A549 (cell line): ENCODE results near the gene PRTG. TPM values are rescaled to one million over a fixed set of nuclear protein-coding genes. Genes with fewer than 3 reads are reported as not detected.

Experiments used
- EP300 ChIP-seq, 2 experiments: fragments of >200 bp; sonication (Bioruptor Twin); formaldehyde crosslinking; IDR thresholded peaks; 2 replicates in 1 of 2; 3 replicates in 1 of 2; pipeline ENCODE4 v1.6.1; 2016 to 2017
- ESRRA ChIP-seq: fragments of 150-350 bp; IDR thresholded peaks from 2 replicates; pipeline ENCODE4 v1.6.1; 2014; ENCODE audit warnings: mild to moderate bottlenecking, low read length, borderline replicate concordance
- FOSB ChIP-seq: fragments of 250-450 bp; sonication (Bioruptor Pico); IDR thresholded peaks from 2 replicates; pipeline ENCODE4 v1.5.0; 2020; ENCODE audit warnings: mild to moderate bottlenecking, moderate library complexity
- GATA3 ChIP-seq: IDR thresholded peaks from 2 replicates; pipeline ENCODE4 v1.6.1; 2012; ENCODE audit warnings: borderline replicate concordance
- HDAC2 ChIP-seq: fragments of 200-600 bp; sonication (generic); IDR thresholded peaks from 2 replicates; pipeline ENCODE4 v1.6.1; 2016
- HOXB5 ChIP-seq: fragments of 250-450 bp; sonication (Bioruptor Pico); IDR thresholded peaks from 2 replicates; pipeline ENCODE4 v1.5.0; 2020; ENCODE audit warnings: mild to moderate bottlenecking, moderate library complexity
- JUN ChIP-seq, 2 experiments: fragments of >200 bp; sonication (Bioruptor Twin); formaldehyde crosslinking; IDR thresholded peaks; 2 replicates in 1 of 2; 3 replicates in 1 of 2; pipeline ENCODE4 v1.6.1; 2016 to 2017
- JUNB ChIP-seq: fragments of >200 bp; sonication (Bioruptor Twin); formaldehyde crosslinking; IDR thresholded peaks from 2 replicates; pipeline ENCODE4 v1.6.1; 2016
- KDM5A ChIP-seq: fragments of 200-600 bp; sonication (generic); IDR thresholded peaks from 2 replicates; pipeline ENCODE4 v1.6.1; 2016; ENCODE audit warnings: antibody characterized with exemption, mild to moderate bottlenecking
- MAZ ChIP-seq: fragments of 150-350 bp; IDR thresholded peaks from 2 replicates; pipeline ENCODE4 v1.6.1; 2014; ENCODE audit warnings: antibody characterized with exemption, low read depth, low read length, borderline replicate concordance
- NFE2L2 ChIP-seq: fragments of 150-350 bp; conservative IDR thresholded peaks from 2 replicates; pipeline ENCODE4 v1.6.1; 2014; ENCODE audit warnings: low read length
- NPAS2 ChIP-seq: fragments of 250-450 bp; sonication (Bioruptor Pico); IDR thresholded peaks from 2 replicates; pipeline ENCODE4 v1.8.0; 2022; ENCODE audit warnings: mild to moderate bottlenecking, moderate library complexity, borderline replicate concordance
- PHF8 ChIP-seq: fragments of 200-600 bp; sonication (generic); IDR thresholded peaks from 2 replicates; pipeline ENCODE4 v1.6.1; 2016; ENCODE audit warnings: low read depth, mild to moderate bottlenecking, antibody characterized with exemption, moderate library complexity, borderline replicate concordance
- POLR2AphosphoS2 ChIP-seq: conservative IDR thresholded peaks from 2 replicates; pipeline ENCODE4 v1.6.1; 2012; ENCODE audit warnings: low read length, improper control_type of control experiment, inconsistent platforms
- RARB ChIP-seq: fragments of 250-450 bp; sonication (Bioruptor Pico); IDR thresholded peaks from 2 replicates; pipeline ENCODE4 v1.8.0; 2021; ENCODE audit warnings: mild to moderate bottlenecking, moderate library complexity
- RCOR1 ChIP-seq: fragments of 150-350 bp; IDR thresholded peaks from 2 replicates; pipeline ENCODE4 v1.6.1; 2014; ENCODE audit warnings: antibody characterized with exemption, low read length, low read depth
- RNF2 ChIP-seq: fragments of 200-600 bp; sonication (generic); IDR thresholded peaks from 2 replicates; pipeline ENCODE4 v1.6.1; 2016; ENCODE audit warnings: low read depth, mild to moderate bottlenecking, antibody characterized with exemption, moderate library complexity, borderline replicate concordance
- SREBF2 ChIP-seq: fragments of 450-650 bp; IDR thresholded peaks from 2 replicates; pipeline ENCODE4 v1.6.1; 2014; ENCODE audit warnings: mild to moderate bottlenecking, moderate library complexity
- TFCP2L1 ChIP-seq: fragments of 250-450 bp; sonication (Bioruptor Pico); IDR thresholded peaks from 2 replicates; pipeline ENCODE4 v1.5.0; 2021; ENCODE audit warnings: mild to moderate bottlenecking
- ZC3H11A ChIP-seq: fragments of 450-650 bp; IDR thresholded peaks from 2 replicates; pipeline ENCODE4 v1.6.1; 2014; ENCODE audit warnings: antibody characterized with exemption, mild to moderate bottlenecking
- ZNF302 ChIP-seq: fragments of 250-450 bp; sonication (Bioruptor Pico); IDR thresholded peaks from 2 replicates; pipeline ENCODE4 v1.9.0; 2021; ENCODE audit warnings: inconsistent platforms, mild to moderate bottlenecking, moderate library complexity
- polyA plus RNA-seq, 4 experiments: library from polyadenylated mRNA; depleted of rRNA in 3 of 4; stranded (reverse); fragments of >200 nt; fragmentation: RNase III in 1 of 4; extraction: RNeasy Plus Mini Kit Qiagen cat#74134 plus additional on column Dnase treatment in 1 of 4; gene quantifications; 2 replicates in 3 of 4; 3 replicates in 1 of 4; pipeline ENCODE4 v1.2.3, GENCODE V29; 2011 to 2017
- TF ChIP-seq, protein P1 (sequence below): fragments of 200-600 bp; sonication (generic); IDR thresholded peaks from 2 replicates; pipeline ENCODE4 v1.6.1; 2016; ENCODE audit warnings: antibody characterized with exemption, mild to moderate bottlenecking, moderate library complexity
- TF ChIP-seq, protein P2 (sequence below): IDR thresholded peaks from 2 replicates; pipeline ENCODE4 v1.6.1; 2012; ENCODE audit warnings: low read depth, borderline replicate concordance
- TF ChIP-seq, protein P3 (sequence below): fragments of 250-450 bp; sonication (Bioruptor Pico); IDR thresholded peaks from 2 replicates; pipeline ENCODE4 v1.5.0; 2021; ENCODE audit warnings: mild to moderate bottlenecking, moderate library complexity, borderline replicate concordance
- TF ChIP-seq, protein P4 (sequence below): fragments of >200 bp; sonication (Bioruptor Twin); formaldehyde crosslinking; IDR thresholded peaks from 3 replicates; pipeline ENCODE4 v1.6.1; 2016
- TF ChIP-seq, protein P5 (sequence below): fragments of >200 bp; sonication (Bioruptor Twin); formaldehyde crosslinking; IDR thresholded peaks from 3 replicates; pipeline ENCODE4 v1.5.1; 2016
- TF ChIP-seq, protein P6 (sequence below): fragments of 450-650 bp; IDR thresholded peaks from 2 replicates; pipeline ENCODE4 v1.6.1; 2014; ENCODE audit warnings: antibody characterized with exemption

The PRTG gene
- polyA plus RNA-seq, 2 of the 4 experiments (the other 2 are of a cell fraction) = 5.5 to 10.7 TPM

DNA sequence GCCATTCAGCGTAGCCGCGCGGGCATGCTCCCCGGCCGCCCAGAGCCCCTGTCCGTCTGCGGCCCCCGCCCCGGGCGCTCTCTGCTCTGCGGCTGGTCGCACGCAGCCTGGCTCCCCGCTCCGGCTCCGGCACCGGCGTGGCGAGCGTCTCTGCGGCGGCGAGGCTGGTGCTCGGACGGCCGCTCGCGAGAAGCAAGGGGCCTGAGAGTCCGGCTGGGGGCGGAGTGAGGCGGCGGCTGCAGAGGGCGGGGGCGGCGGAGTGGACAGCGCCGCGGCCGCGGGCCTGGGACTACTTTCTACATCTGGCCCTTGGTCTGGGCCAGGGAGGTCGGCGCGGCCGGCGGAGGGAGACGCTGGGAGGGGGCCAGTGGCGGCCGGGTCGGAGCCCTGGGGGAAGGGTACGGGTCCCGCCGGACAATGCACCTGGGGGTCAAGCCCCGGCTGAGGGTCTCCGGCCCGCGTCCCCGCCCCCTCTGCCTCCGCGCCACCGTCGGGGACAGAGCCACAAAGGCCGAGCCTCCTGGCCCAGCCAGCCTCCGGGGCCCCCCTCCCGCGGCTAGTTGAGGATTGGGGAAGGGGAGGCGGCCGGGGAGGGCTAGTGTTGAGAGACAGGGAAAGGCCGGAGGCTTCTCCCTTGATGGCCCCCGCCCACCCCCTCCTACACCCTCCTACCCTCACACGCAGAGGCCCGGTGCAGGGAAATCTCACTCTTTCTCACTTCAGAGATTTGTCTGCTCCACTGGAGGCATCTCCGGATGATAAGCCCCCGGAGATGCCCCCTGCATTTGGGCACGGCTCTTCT is at the start of gene PRTG (continued):
- TF ChIP-seq, protein P1, sequence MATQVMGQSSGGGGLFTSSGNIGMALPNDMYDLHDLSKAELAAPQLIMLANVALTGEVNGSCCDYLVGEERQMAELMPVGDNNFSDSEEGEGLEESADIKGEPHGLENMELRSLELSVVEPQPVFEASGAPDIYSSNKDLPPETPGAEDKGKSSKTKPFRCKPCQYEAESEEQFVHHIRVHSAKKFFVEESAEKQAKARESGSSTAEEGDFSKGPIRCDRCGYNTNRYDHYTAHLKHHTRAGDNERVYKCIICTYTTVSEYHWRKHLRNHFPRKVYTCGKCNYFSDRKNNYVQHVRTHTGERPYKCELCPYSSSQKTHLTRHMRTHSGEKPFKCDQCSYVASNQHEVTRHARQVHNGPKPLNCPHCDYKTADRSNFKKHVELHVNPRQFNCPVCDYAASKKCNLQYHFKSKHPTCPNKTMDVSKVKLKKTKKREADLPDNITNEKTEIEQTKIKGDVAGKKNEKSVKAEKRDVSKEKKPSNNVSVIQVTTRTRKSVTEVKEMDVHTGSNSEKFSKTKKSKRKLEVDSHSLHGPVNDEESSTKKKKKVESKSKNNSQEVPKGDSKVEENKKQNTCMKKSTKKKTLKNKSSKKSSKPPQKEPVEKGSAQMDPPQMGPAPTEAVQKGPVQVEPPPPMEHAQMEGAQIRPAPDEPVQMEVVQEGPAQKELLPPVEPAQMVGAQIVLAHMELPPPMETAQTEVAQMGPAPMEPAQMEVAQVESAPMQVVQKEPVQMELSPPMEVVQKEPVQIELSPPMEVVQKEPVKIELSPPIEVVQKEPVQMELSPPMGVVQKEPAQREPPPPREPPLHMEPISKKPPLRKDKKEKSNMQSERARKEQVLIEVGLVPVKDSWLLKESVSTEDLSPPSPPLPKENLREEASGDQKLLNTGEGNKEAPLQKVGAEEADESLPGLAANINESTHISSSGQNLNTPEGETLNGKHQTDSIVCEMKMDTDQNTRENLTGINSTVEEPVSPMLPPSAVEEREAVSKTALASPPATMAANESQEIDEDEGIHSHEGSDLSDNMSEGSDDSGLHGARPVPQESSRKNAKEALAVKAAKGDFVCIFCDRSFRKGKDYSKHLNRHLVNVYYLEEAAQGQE = peak; percentile 92
- TF ChIP-seq RNF2 (no peak), KDM5A (no peak), RARB (no peak), JUNB (no peak), TFCP2L1 (CRISPR knock-in tag) (peak; percentile 86; the same call in 1 of the 2 replicates), NPAS2 (no peak), GATA3 (no peak; the same call in 1 of the 2 replicates), EP300 (IDR thresholded peaks at IDR 0.05) (0 out of 5 replicates have a peak, but pooled peaks of 1 of the 2 experiments have one; percentile 10), HDAC2 (no peak), NFE2L2 (no peak), JUN (IDR thresholded peaks at IDR 0.05) (peak; percentile 28 to 81; a peak in 2 of 5 replicates), ZNF302 (CRISPR knock-in tag) (no peak), MAZ (no peak), PHF8 (peak; percentile 56; the same call in 1 of the 2 replicates), ZC3H11A (no peak), SREBF2 (no peak), HOXB5 (no peak), ESRRA (no peak), FOSB (CRISPR knock-in tag) (no peak), POLR2AphosphoS2 (no peak), RCOR1 (no peak)
- TF ChIP-seq, protein P2, sequence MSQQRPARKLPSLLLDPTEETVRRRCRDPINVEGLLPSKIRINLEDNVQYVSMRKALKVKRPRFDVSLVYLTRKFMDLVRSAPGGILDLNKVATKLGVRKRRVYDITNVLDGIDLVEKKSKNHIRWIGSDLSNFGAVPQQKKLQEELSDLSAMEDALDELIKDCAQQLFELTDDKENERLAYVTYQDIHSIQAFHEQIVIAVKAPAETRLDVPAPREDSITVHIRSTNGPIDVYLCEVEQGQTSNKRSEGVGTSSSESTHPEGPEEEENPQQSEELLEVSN = no peak
- TF ChIP-seq, protein P3, sequence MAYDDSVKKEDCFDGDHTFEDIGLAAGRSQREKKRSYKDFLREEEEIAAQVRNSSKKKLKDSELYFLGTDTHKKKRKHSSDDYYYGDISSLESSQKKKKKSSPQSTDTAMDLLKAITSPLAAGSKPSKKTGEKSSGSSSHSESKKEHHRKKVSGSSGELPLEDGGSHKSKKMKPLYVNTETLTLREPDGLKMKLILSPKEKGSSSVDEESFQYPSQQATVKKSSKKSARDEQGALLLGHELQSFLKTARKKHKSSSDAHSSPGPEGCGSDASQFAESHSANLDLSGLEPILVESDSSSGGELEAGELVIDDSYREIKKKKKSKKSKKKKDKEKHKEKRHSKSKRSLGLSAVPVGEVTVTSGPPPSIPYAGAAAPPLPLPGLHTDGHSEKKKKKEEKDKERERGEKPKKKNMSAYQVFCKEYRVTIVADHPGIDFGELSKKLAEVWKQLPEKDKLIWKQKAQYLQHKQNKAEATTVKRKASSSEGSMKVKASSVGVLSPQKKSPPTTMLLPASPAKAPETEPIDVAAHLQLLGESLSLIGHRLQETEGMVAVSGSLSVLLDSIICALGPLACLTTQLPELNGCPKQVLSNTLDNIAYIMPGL (CRISPR knock-in tag) = peak; percentile 61; the same call in 1 of the 2 replicates
- TF ChIP-seq, protein P4, sequence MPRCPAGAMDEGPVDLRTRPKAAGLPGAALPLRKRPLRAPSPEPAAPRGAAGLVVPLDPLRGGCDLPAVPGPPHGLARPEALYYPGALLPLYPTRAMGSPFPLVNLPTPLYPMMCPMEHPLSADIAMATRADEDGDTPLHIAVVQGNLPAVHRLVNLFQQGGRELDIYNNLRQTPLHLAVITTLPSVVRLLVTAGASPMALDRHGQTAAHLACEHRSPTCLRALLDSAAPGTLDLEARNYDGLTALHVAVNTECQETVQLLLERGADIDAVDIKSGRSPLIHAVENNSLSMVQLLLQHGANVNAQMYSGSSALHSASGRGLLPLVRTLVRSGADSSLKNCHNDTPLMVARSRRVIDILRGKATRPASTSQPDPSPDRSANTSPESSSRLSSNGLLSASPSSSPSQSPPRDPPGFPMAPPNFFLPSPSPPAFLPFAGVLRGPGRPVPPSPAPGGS = peak; percentile 71; the same call in 2 of the 3 replicates
- TF ChIP-seq, protein P5, sequence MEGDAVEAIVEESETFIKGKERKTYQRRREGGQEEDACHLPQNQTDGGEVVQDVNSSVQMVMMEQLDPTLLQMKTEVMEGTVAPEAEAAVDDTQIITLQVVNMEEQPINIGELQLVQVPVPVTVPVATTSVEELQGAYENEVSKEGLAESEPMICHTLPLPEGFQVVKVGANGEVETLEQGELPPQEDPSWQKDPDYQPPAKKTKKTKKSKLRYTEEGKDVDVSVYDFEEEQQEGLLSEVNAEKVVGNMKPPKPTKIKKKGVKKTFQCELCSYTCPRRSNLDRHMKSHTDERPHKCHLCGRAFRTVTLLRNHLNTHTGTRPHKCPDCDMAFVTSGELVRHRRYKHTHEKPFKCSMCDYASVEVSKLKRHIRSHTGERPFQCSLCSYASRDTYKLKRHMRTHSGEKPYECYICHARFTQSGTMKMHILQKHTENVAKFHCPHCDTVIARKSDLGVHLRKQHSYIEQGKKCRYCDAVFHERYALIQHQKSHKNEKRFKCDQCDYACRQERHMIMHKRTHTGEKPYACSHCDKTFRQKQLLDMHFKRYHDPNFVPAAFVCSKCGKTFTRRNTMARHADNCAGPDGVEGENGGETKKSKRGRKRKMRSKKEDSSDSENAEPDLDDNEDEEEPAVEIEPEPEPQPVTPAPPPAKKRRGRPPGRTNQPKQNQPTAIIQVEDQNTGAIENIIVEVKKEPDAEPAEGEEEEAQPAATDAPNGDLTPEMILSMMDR = no peak
- TF ChIP-seq, protein P6, sequence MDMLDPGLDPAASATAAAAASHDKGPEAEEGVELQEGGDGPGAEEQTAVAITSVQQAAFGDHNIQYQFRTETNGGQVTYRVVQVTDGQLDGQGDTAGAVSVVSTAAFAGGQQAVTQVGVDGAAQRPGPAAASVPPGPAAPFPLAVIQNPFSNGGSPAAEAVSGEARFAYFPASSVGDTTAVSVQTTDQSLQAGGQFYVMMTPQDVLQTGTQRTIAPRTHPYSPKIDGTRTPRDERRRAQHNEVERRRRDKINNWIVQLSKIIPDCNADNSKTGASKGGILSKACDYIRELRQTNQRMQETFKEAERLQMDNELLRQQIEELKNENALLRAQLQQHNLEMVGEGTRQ = no peak
